ENCODE results near the gene DEFB114.

The DEFB114 gene, protein sequence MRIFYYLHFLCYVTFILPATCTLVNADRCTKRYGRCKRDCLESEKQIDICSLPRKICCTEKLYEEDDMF

DNA sequence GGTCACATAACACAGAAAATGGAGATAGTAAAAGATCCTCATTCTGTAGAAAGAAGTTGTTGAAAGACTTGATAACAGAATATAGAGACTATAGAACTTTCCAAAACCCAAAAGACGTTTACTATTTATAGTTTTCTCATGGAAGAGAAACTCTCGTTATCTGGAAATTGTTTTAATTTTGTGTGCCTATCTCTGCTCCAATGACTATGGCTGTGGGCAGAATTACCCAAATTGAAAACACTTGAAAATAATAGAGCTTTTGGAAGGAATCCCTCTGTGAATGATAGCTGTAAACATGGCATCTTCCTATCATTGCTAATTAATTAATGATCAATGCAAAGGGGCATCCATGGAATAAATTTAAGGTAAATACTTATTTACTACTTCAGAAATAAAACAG lies at the start of gene DEFB114:
TSS of gene DEFB114 (minus strand) at position 101 of the 400 bp plus-strand sequence. CDS start at position 42, 59 bp downstream.
- Histone ChIP-seq H3K27me3 (replicated peaks) (no peaks in the 10 kb centered on the region), H3K36me3 (replicated peaks) (no peaks in the 10 kb centered on the region), H3K4me3 (ENCODE audit: low read depth, low read length) (no peak within 1 kb of the TSS), H3K27ac (no peak within 1 kb of the TSS)
- in situ Hi-C loops (cut with HindIII; ENCODE audit: low pct_ligation_motif_present, low sequenced_read_pairs) = no loop called here
- DNase-seq = no peak
- TF ChIP-seq, protein P1, sequence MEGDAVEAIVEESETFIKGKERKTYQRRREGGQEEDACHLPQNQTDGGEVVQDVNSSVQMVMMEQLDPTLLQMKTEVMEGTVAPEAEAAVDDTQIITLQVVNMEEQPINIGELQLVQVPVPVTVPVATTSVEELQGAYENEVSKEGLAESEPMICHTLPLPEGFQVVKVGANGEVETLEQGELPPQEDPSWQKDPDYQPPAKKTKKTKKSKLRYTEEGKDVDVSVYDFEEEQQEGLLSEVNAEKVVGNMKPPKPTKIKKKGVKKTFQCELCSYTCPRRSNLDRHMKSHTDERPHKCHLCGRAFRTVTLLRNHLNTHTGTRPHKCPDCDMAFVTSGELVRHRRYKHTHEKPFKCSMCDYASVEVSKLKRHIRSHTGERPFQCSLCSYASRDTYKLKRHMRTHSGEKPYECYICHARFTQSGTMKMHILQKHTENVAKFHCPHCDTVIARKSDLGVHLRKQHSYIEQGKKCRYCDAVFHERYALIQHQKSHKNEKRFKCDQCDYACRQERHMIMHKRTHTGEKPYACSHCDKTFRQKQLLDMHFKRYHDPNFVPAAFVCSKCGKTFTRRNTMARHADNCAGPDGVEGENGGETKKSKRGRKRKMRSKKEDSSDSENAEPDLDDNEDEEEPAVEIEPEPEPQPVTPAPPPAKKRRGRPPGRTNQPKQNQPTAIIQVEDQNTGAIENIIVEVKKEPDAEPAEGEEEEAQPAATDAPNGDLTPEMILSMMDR (IDR thresholded peaks at IDR 0.05; ENCODE audit: low read depth, low read length, missing control alignments) = no peak

DNA sequence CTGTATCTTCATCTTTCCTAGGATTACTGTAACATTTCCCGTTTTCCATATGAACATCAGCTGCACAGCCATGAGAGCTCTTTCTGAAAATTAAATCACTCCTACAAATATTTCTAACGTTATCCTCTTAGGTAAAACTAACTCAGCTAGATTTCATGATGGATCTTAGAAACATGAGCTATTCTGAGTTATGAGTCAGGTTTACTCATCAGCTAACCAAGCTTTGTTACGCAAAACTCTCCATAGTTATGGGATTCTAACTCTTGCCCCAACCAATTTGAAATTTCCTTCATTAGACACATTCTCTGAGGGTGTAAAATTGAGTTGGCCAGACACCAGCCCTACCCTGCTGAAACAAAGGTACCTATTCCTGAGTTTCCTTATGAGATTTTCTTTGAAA lies 43.9 kb upstream of the DEFB114 start:
- Histone ChIP-seq H3K4me3 (ENCODE audit: low read depth, low read length) (no peak overlapping the region), H3K36me3 (replicated peaks) (no peaks in the 10 kb centered on the region), H3K27ac (no peak overlapping the region), H3K27me3 (replicated peaks) (no peaks in the 10 kb centered on the region)
- in situ Hi-C loops (cut with HindIII; ENCODE audit: low pct_ligation_motif_present, low sequenced_read_pairs) = no loop called here
- TF ChIP-seq, protein P1 (IDR thresholded peaks at IDR 0.05; ENCODE audit: low read depth, low read length, missing control alignments) = no peak
- no peak for DNase-seq

DNA sequence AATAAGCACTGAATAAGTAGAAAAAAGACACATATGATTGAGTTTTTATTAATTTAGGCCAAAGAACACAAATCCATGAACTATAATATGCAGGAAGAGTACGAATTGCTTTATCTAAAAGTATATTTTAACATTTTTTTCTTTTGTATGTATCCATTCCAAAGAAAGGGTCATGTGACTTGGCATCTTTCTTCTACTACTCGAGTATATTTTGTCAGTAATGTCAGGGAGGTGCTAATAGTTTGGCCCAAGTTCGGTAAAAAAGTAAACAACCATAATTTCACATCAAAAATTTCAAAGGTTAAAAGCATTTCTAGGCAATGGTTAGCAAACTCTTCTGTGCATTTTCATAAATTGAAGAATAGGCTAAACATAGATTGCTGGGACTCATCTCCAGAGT lies 39.2 kb upstream of the DEFB114 start:
- no peak for DNase-seq
- Histone ChIP-seq H3K4me3 (ENCODE audit: low read depth, low read length) (no peak overlapping the region), H3K36me3 (replicated peaks) (no peaks in the 10 kb centered on the region), H3K27me3 (replicated peaks) (no peaks in the 10 kb centered on the region), H3K27ac (no peak overlapping the region)
- TF ChIP-seq, protein P1 (IDR thresholded peaks at IDR 0.05; ENCODE audit: low read depth, low read length, missing control alignments) = no peak
- in situ Hi-C loops (cut with HindIII; ENCODE audit: low pct_ligation_motif_present, low sequenced_read_pairs) = no loop called here

DNA sequence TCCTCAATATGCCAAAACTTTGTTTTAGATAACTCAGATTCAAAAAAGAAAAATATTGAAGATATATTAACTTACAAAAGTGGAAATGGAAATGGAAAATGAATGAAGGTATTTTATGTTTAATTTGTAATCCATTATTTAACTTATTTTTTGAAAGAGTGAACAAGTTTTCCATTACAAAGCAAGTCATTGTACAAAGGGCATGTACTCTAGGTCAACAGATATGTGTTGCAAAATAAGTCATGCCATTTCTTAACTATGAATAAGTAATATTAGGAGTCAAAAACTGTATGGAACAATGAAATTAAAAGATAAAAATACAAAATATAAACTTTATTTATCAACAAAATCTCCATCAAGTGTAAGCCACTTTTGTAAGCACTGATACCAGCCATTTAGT lies 31.3 kb upstream of the DEFB114 start:
- no peaks in the 10 kb centered on the region for H3K27me3 ChIP-seq (replicated peaks)
- in situ Hi-C loops (cut with HindIII; ENCODE audit: low pct_ligation_motif_present, low sequenced_read_pairs) = no loop called here
- no peaks in the 10 kb centered on the region for H3K36me3 ChIP-seq (replicated peaks)
- no peak for DNase-seq
- no peak overlapping the region for H3K27ac ChIP-seq
- no peak overlapping the region for H3K4me3 ChIP-seq (ENCODE audit: low read depth, low read length)
- TF ChIP-seq, protein P1 (IDR thresholded peaks at IDR 0.05; ENCODE audit: low read depth, low read length, missing control alignments) = no peak

DNA sequence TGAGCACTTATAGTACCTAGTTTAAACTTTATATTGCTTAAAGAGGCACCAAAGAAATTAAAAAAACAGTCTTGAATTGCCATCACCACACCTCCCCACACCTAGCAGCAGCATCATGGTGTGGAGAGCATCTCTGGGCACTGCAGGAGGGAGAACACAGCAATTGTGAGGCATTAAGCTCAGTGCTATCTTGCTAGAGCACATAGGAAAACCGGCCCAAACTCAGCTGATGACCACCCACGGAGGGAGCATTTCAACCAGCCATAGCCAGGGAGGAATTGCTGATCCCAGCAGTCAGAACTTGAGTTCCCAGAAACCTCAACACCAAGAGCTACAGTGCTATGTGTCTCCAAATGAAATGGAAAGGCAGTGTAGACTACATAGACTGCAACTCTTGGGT lies 24.9 kb upstream of the DEFB114 start:
- TF ChIP-seq, protein P1 (IDR thresholded peaks at IDR 0.05; ENCODE audit: low read depth, low read length, missing control alignments) = no peak
- DNase-seq = no peak
- Histone ChIP-seq H3K4me3 (ENCODE audit: low read depth, low read length) (no peak overlapping the region), H3K27ac (no peak overlapping the region), H3K27me3 (replicated peaks) (no peaks in the 10 kb centered on the region), H3K36me3 (replicated peaks) (no peaks in the 10 kb centered on the region)
- in situ Hi-C loops (cut with HindIII; ENCODE audit: low pct_ligation_motif_present, low sequenced_read_pairs) = no loop called here

DNA sequence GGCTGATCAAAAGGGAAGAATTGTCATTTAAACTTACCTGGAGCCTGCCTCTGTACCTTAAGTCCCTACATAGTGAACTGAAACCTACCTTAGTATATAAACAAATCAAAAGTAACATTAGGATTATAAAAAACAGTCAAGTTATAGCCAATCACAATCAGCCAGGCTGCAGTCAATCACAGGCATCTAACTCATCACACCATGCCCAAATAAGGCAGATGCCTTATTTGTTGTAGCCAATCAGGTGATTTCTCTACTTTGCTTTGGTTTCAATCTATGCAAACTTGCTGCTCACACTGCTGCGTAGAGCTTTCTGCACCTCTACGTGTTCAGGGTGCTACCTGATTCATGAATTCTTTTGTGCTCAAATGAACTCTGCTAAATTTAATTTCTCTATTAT lies 23.8 kb upstream of the DEFB114 start:
- no peak for DNase-seq
- no peak overlapping the region for H3K27ac ChIP-seq
- H3K4me3 ChIP-seq (ENCODE audit: low read depth, low read length) = no peak overlapping the region
- TF ChIP-seq, protein P1 (IDR thresholded peaks at IDR 0.05; ENCODE audit: low read depth, low read length, missing control alignments) = no peak
- no peaks in the 10 kb centered on the region for H3K27me3 ChIP-seq (replicated peaks)
- H3K36me3 ChIP-seq (replicated peaks) = no peaks in the 10 kb centered on the region
- in situ Hi-C loops (cut with HindIII; ENCODE audit: low pct_ligation_motif_present, low sequenced_read_pairs) = no loop called here
